Measurements from ENCODE around the gene PRMT2.

The PRMT2 gene

DNA sequence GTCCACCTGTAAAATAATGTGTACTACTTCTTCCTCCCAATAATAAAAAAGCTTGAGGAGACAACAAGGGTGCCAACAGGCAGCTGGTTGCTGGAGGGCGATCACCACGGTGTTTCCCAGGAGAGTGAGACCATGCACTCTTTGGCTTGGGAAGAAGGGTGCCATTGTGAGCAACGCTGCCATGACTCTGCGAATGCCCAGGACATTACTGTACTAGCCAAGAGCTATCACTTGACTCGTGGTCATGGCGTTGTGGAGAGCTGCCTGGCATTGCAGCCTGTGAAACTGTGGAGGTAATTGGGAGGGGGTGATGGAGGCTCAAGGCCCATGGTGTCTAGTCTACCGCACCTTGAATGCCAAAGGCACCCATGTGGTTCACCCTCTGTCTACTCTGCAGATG lies 14.6 kb upstream of the PRMT2 start:
- no peak overlapping the region for H2AFZ ChIP-seq (ENCODE audit: low read depth, low read length, severe bottlenecking)
- H3K9ac ChIP-seq (ENCODE audit: low read length), result no peak overlapping the region

GRCh38 chr21:46621457-46622182 lies 13.9 kb upstream of the PRMT2 start:
- H3F3A ChIP-seq (ENCODE audit: insufficient read depth), result no peaks in the 10 kb centered on the region
- no peak overlapping the region for H3K4me2 ChIP-seq (ENCODE audit: low read depth, low read length, poor library complexity, severe bottlenecking)
- peaks cover 12% of the 10 kb centered on the region; the same call in 1 of the 2 replicates for H3K9me3 ChIP-seq (ENCODE audit: insufficient read depth, low read length)
- no peak overlapping the region for H3K27ac ChIP-seq (ENCODE audit: low read depth, low read length)
- no peaks in the 10 kb centered on the region for H3K79me2 ChIP-seq (ENCODE audit: insufficient read depth, low read length)
- TF ChIP-seq, protein P1, sequence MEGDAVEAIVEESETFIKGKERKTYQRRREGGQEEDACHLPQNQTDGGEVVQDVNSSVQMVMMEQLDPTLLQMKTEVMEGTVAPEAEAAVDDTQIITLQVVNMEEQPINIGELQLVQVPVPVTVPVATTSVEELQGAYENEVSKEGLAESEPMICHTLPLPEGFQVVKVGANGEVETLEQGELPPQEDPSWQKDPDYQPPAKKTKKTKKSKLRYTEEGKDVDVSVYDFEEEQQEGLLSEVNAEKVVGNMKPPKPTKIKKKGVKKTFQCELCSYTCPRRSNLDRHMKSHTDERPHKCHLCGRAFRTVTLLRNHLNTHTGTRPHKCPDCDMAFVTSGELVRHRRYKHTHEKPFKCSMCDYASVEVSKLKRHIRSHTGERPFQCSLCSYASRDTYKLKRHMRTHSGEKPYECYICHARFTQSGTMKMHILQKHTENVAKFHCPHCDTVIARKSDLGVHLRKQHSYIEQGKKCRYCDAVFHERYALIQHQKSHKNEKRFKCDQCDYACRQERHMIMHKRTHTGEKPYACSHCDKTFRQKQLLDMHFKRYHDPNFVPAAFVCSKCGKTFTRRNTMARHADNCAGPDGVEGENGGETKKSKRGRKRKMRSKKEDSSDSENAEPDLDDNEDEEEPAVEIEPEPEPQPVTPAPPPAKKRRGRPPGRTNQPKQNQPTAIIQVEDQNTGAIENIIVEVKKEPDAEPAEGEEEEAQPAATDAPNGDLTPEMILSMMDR (IDR thresholded peaks at IDR 0.05; ENCODE audit: insufficient read depth, low read length, poor library complexity, severe bottlenecking), result no peak
- no peak for TF ChIP-seq EZH2phosphoT487 (conservative IDR thresholded peaks at IDR 0.05; ENCODE audit: low read length)
- no peaks in the 10 kb centered on the region for H3K27me3 ChIP-seq (ENCODE audit: low read length)
- H3K9ac ChIP-seq (ENCODE audit: low read length), result no peak overlapping the region
- no peaks in the 10 kb centered on the region for H4K20me1 ChIP-seq (ENCODE audit: low read depth, low read length)
- no peaks in the 10 kb centered on the region for H3K36me3 ChIP-seq (ENCODE audit: low read length)
- H2AFZ ChIP-seq (ENCODE audit: low read depth, low read length, severe bottlenecking), result no peak overlapping the region
- H3K9me2 ChIP-seq (replicated peaks; ENCODE audit: insufficient read depth, low read length), result no peaks in the 10 kb centered on the region
- H3K4me3 ChIP-seq (ENCODE audit: insufficient read depth, low read length, poor library complexity, severe bottlenecking), result no peak overlapping the region

More for the DNA sequence above, 14.6 kb upstream of the PRMT2 start:
- no peaks in the 10 kb centered on the region for H4K20me1 ChIP-seq (ENCODE audit: low read depth, low read length)
- peaks cover 9% of the 10 kb centered on the region; the same call in 1 of the 2 replicates for H3K9me3 ChIP-seq (ENCODE audit: insufficient read depth, low read length)
- H3K79me2 ChIP-seq (ENCODE audit: insufficient read depth, low read length), result no peaks in the 10 kb centered on the region
- TF ChIP-seq, protein P1 (IDR thresholded peaks at IDR 0.05; ENCODE audit: insufficient read depth, low read length, poor library complexity, severe bottlenecking), result no peak
- TF ChIP-seq EZH2phosphoT487 (conservative IDR thresholded peaks at IDR 0.05; ENCODE audit: low read length), result no peak
- no peaks in the 10 kb centered on the region for H3K27me3 ChIP-seq (ENCODE audit: low read length)
- no peaks in the 10 kb centered on the region for H3F3A ChIP-seq (ENCODE audit: insufficient read depth)
- no peak overlapping the region for H3K4me3 ChIP-seq (ENCODE audit: insufficient read depth, low read length, poor library complexity, severe bottlenecking)
- no peaks in the 10 kb centered on the region for H3K36me3 ChIP-seq (ENCODE audit: low read length)
- H3K4me2 ChIP-seq (ENCODE audit: low read depth, low read length, poor library complexity, severe bottlenecking), result no peak overlapping the region
- H3K9me2 ChIP-seq (replicated peaks; ENCODE audit: insufficient read depth, low read length), result no peaks in the 10 kb centered on the region
- no peak overlapping the region for H3K27ac ChIP-seq (ENCODE audit: low read depth, low read length)

DNA sequence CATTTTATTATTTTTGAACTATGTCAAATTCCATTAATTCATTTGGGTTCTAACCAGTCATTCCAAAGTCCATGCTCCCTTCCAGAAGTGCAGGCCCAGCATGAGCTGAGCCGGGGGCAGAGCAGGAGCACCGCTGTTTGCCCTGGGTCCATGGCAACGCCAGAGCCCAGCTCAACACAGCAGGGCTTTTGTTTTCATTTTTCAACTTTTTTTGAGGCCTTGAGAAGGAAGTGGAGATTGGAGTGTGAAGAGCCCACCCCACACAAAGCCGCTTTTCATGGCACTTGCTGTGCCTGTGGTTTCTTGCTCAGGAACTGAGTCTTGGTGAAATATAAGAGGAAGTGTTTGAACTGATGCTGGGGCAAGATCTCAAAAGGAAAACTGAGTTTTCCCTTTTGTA lies 13.2 kb upstream of the PRMT2 start:
- Histone ChIP-seq H4K20me1 (ENCODE audit: low read depth, low read length) (no peaks in the 10 kb centered on the region), H3K9me2 (replicated peaks; ENCODE audit: insufficient read depth, low read length) (no peaks in the 10 kb centered on the region), H3K27ac (ENCODE audit: low read depth, low read length) (no peak overlapping the region), H3K9ac (ENCODE audit: low read length) (no peak overlapping the region), H2AFZ (ENCODE audit: low read depth, low read length, severe bottlenecking) (no peak overlapping the region), H3K4me2 (ENCODE audit: low read depth, low read length, poor library complexity, severe bottlenecking) (no peak overlapping the region), H3K9me3 (ENCODE audit: insufficient read depth, low read length) (peaks cover 12% of the 10 kb centered on the region; the same call in 1 of the 2 replicates), H3K36me3 (ENCODE audit: low read length) (no peaks in the 10 kb centered on the region), H3F3A (ENCODE audit: insufficient read depth) (no peaks in the 10 kb centered on the region), H3K4me3 (ENCODE audit: insufficient read depth, low read length, poor library complexity, severe bottlenecking) (no peak overlapping the region), H3K27me3 (ENCODE audit: low read length) (no peaks in the 10 kb centered on the region), H3K79me2 (ENCODE audit: insufficient read depth, low read length) (no peaks in the 10 kb centered on the region)
- TF ChIP-seq, protein P1 (IDR thresholded peaks at IDR 0.05; ENCODE audit: insufficient read depth, low read length, poor library complexity, severe bottlenecking), result no peak
- TF ChIP-seq EZH2phosphoT487 (conservative IDR thresholded peaks at IDR 0.05; ENCODE audit: low read length), result no peak

Measured in SU-DHL-6 (cell line).